A549 treated with AZD9567 at 1 μM for 4 hours (cell line): Measurements from ENCODE around the gene IPO13. TPM values are rescaled to one million over a fixed set of nuclear protein-coding genes. Genes with fewer than 3 reads are reported as not detected.

Experiments used
- total RNA-seq: library from RNA; stranded (reverse); fragments of 200-300 nt; extraction: Qiagen RNA extraction; gene quantifications from 5 replicates; pipeline ENCODE4 v1.2.3, GENCODE V29; 2022; ENCODE audit not compliant: insufficient read depth

IPO13 gene, protein sequence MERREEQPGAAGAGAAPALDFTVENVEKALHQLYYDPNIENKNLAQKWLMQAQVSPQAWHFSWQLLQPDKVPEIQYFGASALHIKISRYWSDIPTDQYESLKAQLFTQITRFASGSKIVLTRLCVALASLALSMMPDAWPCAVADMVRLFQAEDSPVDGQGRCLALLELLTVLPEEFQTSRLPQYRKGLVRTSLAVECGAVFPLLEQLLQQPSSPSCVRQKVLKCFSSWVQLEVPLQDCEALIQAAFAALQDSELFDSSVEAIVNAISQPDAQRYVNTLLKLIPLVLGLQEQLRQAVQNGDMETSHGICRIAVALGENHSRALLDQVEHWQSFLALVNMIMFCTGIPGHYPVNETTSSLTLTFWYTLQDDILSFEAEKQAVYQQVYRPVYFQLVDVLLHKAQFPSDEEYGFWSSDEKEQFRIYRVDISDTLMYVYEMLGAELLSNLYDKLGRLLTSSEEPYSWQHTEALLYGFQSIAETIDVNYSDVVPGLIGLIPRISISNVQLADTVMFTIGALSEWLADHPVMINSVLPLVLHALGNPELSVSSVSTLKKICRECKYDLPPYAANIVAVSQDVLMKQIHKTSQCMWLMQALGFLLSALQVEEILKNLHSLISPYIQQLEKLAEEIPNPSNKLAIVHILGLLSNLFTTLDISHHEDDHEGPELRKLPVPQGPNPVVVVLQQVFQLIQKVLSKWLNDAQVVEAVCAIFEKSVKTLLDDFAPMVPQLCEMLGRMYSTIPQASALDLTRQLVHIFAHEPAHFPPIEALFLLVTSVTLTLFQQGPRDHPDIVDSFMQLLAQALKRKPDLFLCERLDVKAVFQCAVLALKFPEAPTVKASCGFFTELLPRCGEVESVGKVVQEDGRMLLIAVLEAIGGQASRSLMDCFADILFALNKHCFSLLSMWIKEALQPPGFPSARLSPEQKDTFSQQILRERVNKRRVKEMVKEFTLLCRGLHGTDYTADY
- total RNA-seq: 16.6 to 17.5 TPM (median 16.9 TPM) in 5 replicates

DNA sequence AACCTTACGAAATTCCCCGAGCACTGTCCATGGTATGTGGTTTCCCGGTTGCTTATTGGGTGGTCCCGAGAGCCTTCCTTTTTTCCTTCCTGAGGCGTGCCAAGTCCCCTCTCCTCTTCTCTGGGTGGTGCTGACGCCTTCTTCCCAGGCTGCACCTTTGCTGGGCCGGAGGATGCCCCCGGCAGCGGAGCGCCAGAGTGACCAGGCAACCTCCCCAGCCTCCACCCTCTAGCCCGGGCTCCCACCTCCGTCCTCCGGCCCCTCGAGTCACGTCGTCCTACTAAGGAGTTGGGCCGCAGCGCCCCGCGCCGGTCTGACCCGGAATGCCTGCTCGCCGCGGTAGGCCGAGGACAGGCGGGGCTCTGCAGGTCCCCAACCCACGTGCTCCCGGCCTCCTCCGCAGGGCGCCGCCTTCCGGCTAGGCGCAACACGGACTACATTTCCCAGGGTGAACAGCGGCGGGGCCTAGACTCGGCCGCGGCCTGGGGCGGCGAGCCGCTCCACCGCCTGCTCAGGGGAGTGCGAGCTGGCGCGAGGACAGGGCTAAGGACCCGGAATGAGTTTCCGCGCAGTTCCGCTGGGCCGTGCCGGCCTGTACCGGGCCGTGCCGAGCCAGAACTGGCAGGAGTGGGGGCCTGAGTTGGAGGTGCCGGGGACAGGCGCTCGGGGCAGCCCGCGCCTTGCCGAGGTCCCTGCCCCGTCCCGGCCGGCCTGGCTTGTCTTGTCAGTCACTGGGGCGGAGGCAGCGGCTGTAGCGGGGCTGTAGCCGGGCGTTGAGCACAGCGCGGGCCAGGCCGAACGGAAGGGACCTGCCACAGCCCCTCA, at the start of gene IPO13:
IPO13 (plus strand) TSS at position 715 of the 825 bp plus-strand sequence. CDS start 651 bp downstream, outside the sequence.

DNA sequence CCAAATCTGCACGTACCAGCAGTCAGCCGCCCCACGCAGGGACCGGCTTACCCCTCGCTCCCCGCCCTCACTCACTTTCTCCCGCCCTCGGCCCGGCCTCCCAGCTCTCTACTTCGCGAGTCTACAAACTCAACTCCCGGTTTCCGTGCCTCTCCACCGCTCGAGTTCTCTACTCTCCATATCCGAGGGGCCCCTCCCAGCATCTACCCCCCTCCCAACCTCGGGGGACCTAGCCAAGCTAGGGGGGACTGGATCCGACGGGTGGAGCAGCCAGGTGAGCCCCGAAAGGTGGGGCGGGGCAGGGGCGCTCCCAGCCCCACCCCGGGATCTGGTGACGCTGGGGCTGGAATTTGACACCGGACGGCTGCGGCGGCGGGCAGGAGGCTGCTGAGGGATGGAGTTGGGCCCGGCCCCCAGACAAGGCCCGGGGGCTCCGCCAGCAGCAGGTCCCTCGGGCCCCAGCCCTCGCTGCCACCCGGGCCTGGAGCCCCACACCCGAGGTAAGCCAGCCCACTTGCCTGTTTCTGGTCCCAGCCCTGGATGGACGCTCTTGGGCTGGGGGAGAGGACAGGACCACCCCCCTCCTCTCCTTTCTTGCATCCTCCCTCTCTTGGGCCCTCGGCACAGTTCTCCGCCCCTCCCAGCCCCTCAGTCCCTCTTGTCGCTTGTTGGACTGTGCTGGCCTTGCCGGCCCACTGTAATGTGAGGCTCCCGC, 13.2 kb upstream of the IPO13 start, which contains the start of gene ARTN:
ARTN (plus strand) TSS at position 416 of the 715 bp plus-strand sequence. CDS start 1,856 bp downstream, outside the sequence.

DNA sequence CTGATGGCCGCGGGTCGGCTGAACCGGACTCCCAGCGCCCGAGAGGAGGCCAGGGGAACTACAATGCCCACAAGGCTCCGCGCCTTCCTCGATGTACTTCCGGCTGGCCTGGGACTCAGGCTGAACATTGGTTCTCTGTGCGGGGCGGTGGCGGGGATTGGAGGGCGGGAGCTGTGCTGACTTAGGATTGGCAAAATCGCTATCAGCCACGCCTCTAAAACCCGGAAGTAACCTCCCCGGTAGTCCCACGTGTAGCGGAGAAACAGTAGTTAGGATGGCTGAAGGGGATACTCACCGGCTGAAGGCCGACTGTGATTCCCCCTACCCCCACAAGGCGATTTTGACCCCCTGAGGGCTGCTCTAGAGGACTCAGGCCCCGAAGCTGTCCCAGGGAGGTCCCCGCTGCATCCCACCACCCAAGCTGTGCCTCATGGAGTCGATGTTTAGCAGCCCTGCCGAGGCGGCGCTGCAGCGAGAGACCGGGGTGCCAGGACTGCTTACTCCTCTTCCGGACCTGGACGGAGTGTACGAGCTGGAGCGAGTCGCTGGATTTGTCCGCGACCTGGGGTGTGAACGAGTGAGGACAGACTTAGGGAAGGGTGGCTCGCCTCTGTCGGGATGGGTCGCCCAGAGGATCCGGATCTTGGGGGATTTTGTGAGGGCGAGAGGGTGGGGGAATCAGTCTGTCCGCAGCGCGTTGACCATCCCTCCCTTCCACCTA, 23.2 kb downstream of the IPO13 start, which contains the start of gene DPH2:
DPH2 (plus strand) TSS at position 265 of the 721 bp plus-strand sequence; CDS start at position 431, 166 bp downstream.

DNA sequence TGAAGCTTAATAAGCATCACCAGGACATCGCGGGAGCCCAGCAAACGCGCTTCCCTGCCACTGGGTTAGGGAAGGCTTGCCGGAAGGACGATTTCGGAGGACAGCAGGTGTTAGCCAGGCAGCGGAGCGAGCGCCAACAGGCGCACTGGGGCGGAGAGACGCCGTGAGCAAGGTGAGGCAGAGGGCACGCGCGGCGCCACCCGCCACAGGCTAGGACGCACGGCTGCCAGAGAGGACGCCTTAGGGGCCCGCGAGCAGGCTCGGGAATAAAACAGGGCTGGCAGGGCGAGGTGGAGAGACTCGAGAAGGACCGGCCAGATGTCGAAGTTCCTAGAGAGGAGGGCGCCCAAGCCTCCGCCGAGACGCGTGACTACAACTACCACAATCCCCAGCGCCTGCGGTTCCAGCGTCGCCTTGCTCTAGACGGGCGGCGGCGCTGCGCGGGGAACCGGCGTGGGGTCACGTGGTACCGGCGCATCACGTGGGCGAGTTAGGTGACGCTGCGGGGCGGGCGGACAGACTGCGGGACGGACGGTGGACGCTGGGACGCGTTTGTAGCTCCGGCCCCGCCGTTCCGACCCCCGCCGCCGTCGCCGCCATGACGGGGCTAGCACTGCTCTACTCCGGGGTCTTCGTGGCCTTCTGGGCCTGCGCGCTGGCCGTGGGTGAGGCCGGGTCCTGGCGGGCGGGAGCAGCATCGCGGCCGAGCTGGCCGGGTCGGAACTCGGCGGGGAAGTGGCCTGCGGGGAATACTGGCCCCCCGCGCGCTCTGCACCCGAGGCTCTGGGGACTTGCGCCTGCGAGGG, 27.9 kb downstream of the IPO13 start, which contains the start of gene ATP6V0B:
ATP6V0B (plus strand) TSS at position 518 of the 806 bp plus-strand sequence; CDS start at position 599, 81 bp downstream.

DNA sequence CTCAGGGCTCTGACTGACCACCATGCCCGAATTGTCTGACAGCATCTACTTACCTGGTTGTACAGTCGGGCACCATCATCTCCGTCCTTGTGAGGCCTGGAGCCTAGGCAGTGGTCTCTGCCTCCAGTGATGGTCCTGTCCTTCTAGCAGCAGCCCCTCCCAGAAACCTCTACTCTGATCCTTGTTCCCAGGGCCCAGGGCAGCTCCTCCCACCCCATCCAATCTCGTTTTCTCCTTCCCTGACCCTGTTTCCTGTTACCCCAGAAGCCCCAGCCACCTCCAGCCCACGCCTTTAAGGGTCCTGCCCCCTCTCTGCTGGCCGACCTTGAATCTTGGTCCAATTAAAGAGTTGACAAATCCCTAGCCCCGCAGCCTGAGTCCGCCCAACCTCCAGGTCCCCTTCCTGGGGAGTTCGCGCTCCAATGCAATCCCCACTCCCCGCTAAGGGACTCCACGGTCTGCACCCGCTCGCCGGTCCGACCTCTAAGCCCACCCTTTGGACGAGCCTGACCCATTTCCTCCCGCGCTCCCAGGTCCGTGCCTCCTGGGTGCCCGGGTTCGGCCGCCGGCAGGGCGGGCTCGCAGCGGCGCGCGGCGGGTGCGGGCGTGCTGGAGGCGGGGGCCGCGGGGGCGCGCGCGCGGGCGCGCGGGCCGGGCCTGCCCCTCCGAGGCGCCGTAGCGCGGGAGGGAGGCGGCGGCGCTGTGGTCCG, 32.0 kb downstream of the IPO13 start, which contains the start of gene B4GALT2:
B4GALT2 (plus strand) TSS at position 660 of the 710 bp plus-strand sequence. CDS start 1,951 bp downstream, outside the sequence.

DNA sequence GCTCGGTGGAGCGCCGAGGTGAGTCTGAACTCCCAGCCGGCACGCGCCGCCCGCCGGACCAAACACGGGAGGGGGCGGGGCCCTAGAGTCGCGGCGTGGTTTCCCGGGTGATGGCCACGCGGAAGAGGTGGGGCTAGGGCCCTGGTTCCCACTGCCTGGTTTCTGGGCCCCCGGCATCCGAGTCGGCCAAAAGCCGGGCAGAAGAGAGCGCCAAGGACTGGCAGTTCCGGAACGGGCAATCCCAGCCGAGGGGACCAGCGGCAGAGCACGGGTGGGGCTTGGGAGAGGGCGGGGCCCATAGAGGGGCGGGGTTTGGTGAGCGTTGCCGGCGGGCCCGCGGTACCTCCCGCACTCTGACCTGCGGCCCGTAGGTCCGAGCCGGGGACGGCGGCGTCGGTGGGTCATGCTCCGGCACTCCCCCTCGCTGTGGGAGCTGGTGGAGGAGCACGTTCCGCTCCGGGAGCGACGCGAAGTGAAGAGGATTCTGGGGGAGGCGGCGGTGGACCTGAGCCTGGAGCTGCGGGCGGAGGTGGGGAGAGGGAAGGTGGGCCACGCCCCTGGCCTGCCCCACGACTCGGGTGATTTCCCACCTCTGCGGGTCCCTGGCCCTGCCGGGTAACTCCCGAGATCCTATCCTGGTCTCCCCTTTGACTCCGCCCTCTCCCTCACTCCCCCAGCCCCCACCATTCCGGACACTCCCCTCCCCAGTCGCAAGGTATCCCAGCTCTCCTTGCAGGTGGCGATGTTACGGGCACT, 44.9 kb downstream of the IPO13 start, which contains the start of gene CCDC24:
CCDC24 (plus strand) TSS at position 124 of the 756 bp plus-strand sequence; CDS start at position 404, 280 bp downstream.

Other genes with a start within 250 kb of the IPO13 start
- 2.8 to 5.1 TPM (median 3.4 TPM) in 5 replicates for gene ST3GAL3, start 239.4 kb upstream of the IPO13 start, total RNA-seq
- 0.34 to 0.68 TPM (median 0.39 TPM) in 4 of 5 replicates, not detected in the other for gene ARTN, start 13.1 kb upstream of the IPO13 start, total RNA-seq
- gene DPH2, start 23.1 kb downstream of the IPO13 start, total RNA-seq: 36.3 to 42.1 TPM (median 41.0 TPM) in 5 replicates
- gene ATP6V0B, start 28.0 kb downstream of the IPO13 start, total RNA-seq: 78.9 to 162 TPM (median 145 TPM) in 5 replicates
- gene B4GALT2, start 32.3 kb downstream of the IPO13 start, total RNA-seq: 61.7 to 66.5 TPM (median 65.7 TPM) in 5 replicates
- 2.5 to 9.1 TPM (median 8.4 TPM) in 5 replicates for gene CCDC24, start 44.6 kb downstream of the IPO13 start, total RNA-seq
- gene SLC6A9, start 84.5 kb downstream of the IPO13 start, total RNA-seq: 11.1 to 12.8 TPM (median 12.6 TPM) in 5 replicates
- gene KLF17, start 171.9 kb downstream of the IPO13 start, total RNA-seq: 0.27 to 2.1 TPM (median 0.35 TPM) in 5 replicates
- 0.03 TPM in 2 of 5 replicates, not detected in the others for gene KLF18, start 194.7 kb downstream of the IPO13 start, total RNA-seq